Astrocyte (in vitro differentiated cells and primary cell): ENCODE measurements around the gene CERK. TPM values are rescaled to one million over a fixed set of nuclear protein-coding genes. Genes with fewer than 3 reads are reported as not detected.

Source experiments
- DNase-seq: peaks from one replicate; pipeline ENCODE4 v3.0.0-alpha.2; 2010; ENCODE audit warnings: low read depth
- FAIRE-seq: peaks from 2 replicates; lab custom pipeline; 2011; peaks lifted over from hg19 to GRCh38; lab: Jason Lieb, UNC
- H2AFZ ChIP-seq: 2 replicates; pipeline ENCODE4 v1.6.0; 2012; ENCODE audit warnings: low read depth, low read length, inconsistent platforms
- H3K27ac ChIP-seq: 2 replicates; pipeline ENCODE4 v1.5.1; 2011; ENCODE audit warnings: low read depth, low read length, inconsistent platforms
- H3K27me3 ChIP-seq: 2 replicates; pipeline ENCODE4 v1.6.0; 2011; ENCODE audit warnings: low read length, inconsistent platforms; ENCODE audit not compliant: insufficient read depth
- H3K36me3 ChIP-seq: 2 replicates; pipeline ENCODE4 v1.5.1; 2011; ENCODE audit warnings: low read length, inconsistent platforms; ENCODE audit not compliant: insufficient read depth
- H3K4me1 ChIP-seq: 2 replicates; pipeline ENCODE4 v1.5.1; 2011; ENCODE audit warnings: low read length, inconsistent platforms; ENCODE audit not compliant: insufficient read depth
- H3K4me2 ChIP-seq: 2 replicates; pipeline ENCODE4 v1.6.0; 2012; ENCODE audit warnings: low read length, inconsistent platforms
- H3K4me3 ChIP-seq: 2 replicates; pipeline ENCODE4 v1.5.1; 2011; ENCODE audit warnings: low read depth, mild to moderate bottlenecking, low read length, inconsistent platforms; ENCODE audit not compliant: insufficient read depth
- H3K79me2 ChIP-seq: 2 replicates; pipeline ENCODE4 v1.6.0; 2012; ENCODE audit warnings: mild to moderate bottlenecking, low read length, inconsistent platforms; ENCODE audit not compliant: insufficient read depth
- H3K9ac ChIP-seq: 2 replicates; pipeline ENCODE4 v1.6.0; 2012; ENCODE audit warnings: mild to moderate bottlenecking, low read length, inconsistent platforms
- H3K9me3 ChIP-seq: 2 replicates; pipeline ENCODE4 v1.5.1; 2012; ENCODE audit warnings: low read depth, mild to moderate bottlenecking, low read length, inconsistent platforms; ENCODE audit not compliant: insufficient read depth
- H4K20me1 ChIP-seq: 2 replicates; pipeline ENCODE4 v1.6.0; 2012; ENCODE audit warnings: low read length, inconsistent platforms; ENCODE audit not compliant: insufficient read depth
- H3K27ac Mint-ChIP-seq: one replicate; pipeline ENCODE4 v1.8.0; 2021; ENCODE audit warnings: mild to moderate bottlenecking, mixed read lengths; ENCODE audit not compliant: unreplicated experiment
- H3K27me3 Mint-ChIP-seq: one replicate; pipeline ENCODE4 v1.8.0; 2021; ENCODE audit warnings: low read depth, mixed read lengths; ENCODE audit not compliant: unreplicated experiment
- H3K36me3 Mint-ChIP-seq: one replicate; pipeline ENCODE4 v1.8.0; 2021; ENCODE audit warnings: low read depth, mixed read lengths; ENCODE audit not compliant: unreplicated experiment
- H3K4me1 Mint-ChIP-seq: one replicate; pipeline ENCODE4 v1.8.0; 2021; ENCODE audit warnings: low read depth, mixed read lengths; ENCODE audit not compliant: unreplicated experiment
- H3K4me3 Mint-ChIP-seq: one replicate; pipeline ENCODE4 v1.8.0; 2021; ENCODE audit warnings: mild to moderate bottlenecking, moderate library complexity, mixed read lengths; ENCODE audit not compliant: unreplicated experiment
- H3K9me3 Mint-ChIP-seq: one replicate; pipeline ENCODE4 v1.8.0; 2021; ENCODE audit warnings: mild to moderate bottlenecking, mixed read lengths; ENCODE audit not compliant: unreplicated experiment
- EZH2 ChIP-seq: IDR thresholded peaks from 2 replicates; pipeline ENCODE4 v1.6.1; 2012; ENCODE audit warnings: mild to moderate bottlenecking, low read length, inconsistent platforms; ENCODE audit not compliant: insufficient read depth
- total RNA-seq: library from RNA; stranded (reverse); gene quantifications from 2 replicates; pipeline ENCODE4 v1.2.1, GENCODE V29; 2021
- TF ChIP-seq, protein P1 (sequence below): IDR thresholded peaks from 2 replicates; pipeline ENCODE4 v1.5.1; 2011; ENCODE audit warnings: low read depth, mild to moderate bottlenecking, inconsistent platforms, low read length, moderate library complexity; ENCODE audit not compliant: insufficient read depth

CERK gene
- total RNA-seq, 1 donor from 2014 or later: 23.2 TPM

DNA sequence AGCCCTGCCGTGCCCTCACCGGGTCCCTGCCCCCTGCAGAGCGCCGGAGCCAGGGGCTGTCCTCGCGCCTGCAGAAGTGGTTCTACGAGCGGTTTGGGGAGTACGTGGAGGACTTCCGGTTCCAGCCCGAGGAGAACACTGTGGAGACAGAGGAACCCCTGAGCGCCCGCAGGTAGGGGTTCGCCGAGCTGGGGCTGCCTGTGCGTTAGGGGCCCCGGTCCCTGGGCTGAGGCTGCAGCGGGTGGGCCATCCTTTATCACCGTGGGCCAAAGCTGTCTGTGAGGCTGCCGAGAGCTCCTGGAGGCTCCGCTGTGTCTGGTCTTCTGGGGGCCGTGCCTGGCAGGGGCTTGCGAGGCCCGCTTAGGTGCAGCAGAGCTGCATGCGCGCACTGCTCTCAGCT lies 75.1 kb downstream of the CERK start:
- no peaks in the 10 kb centered on the region for H3K36me3 ChIP-seq
- Mint-ChIP-seq H3K4me3 (no peak overlapping the region), H3K36me3 (peaks cover 3% of the 10 kb centered on the region), H3K4me1 (peaks cover 2% of the 10 kb centered on the region), H3K9me3 (peaks cover 2% of the 10 kb centered on the region), H3K27me3 (peaks cover 3% of the 10 kb centered on the region), H3K27ac (no peak overlapping the region)
- no peak overlapping the region for H2AFZ ChIP-seq
- no peaks in the 10 kb centered on the region for H3K9me3 ChIP-seq
- H3K27ac ChIP-seq: no peak overlapping the region
- H3K27me3 ChIP-seq: no peaks in the 10 kb centered on the region
- H3K4me1 ChIP-seq: peaks cover 4% of the 10 kb centered on the region
- FAIRE-seq (no peak), DNase-seq (no peak)
- H3K4me2 ChIP-seq: no peak overlapping the region
- peaks cover 28% of the 10 kb centered on the region for H4K20me1 ChIP-seq
- H3K79me2 ChIP-seq: no peaks in the 10 kb centered on the region
- H3K4me3 ChIP-seq: no peak overlapping the region
- H3K9ac ChIP-seq: no peak overlapping the region
- TF ChIP-seq, protein P1, sequence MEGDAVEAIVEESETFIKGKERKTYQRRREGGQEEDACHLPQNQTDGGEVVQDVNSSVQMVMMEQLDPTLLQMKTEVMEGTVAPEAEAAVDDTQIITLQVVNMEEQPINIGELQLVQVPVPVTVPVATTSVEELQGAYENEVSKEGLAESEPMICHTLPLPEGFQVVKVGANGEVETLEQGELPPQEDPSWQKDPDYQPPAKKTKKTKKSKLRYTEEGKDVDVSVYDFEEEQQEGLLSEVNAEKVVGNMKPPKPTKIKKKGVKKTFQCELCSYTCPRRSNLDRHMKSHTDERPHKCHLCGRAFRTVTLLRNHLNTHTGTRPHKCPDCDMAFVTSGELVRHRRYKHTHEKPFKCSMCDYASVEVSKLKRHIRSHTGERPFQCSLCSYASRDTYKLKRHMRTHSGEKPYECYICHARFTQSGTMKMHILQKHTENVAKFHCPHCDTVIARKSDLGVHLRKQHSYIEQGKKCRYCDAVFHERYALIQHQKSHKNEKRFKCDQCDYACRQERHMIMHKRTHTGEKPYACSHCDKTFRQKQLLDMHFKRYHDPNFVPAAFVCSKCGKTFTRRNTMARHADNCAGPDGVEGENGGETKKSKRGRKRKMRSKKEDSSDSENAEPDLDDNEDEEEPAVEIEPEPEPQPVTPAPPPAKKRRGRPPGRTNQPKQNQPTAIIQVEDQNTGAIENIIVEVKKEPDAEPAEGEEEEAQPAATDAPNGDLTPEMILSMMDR: no peak
- TF ChIP-seq EZH2: no peak

DNA sequence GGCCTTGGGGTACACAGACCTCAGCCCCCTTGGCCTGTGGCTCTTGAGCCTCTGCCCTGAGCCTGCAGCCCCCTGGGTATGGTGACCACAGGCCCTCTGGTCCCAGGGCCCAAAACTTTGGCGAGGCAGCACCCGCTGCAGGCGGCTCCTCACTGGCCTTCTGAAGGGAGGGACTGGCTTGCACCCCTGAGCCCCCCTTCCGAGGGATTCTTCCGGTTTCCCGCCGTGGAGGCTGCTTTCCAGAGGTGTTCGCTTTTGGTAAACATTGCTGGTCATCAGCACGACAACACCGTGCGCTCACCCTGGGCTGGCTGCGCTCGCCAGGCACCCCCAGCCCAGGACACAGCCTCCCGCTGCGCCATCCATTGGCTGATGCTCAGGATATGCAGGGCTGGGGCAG lies 75.8 kb downstream of the CERK start:
- Mint-ChIP-seq H3K4me1 (peaks cover 2% of the 10 kb centered on the region), H3K9me3 (peaks cover 2% of the 10 kb centered on the region), H3K36me3 (peaks cover 3% of the 10 kb centered on the region), H3K4me3 (no peak overlapping the region), H3K27me3 (peaks cover 3% of the 10 kb centered on the region), H3K27ac (no peak overlapping the region)
- Histone ChIP-seq H4K20me1 (peaks cover 28% of the 10 kb centered on the region), H3K4me1 (peaks cover 4% of the 10 kb centered on the region), H3K4me2 (no peak overlapping the region), H3K9me3 (no peaks in the 10 kb centered on the region), H3K79me2 (no peaks in the 10 kb centered on the region), H2AFZ (no peak overlapping the region), H3K9ac (no peak overlapping the region), H3K27me3 (no peaks in the 10 kb centered on the region), H3K36me3 (no peaks in the 10 kb centered on the region), H3K4me3 (no peak overlapping the region), H3K27ac (no peak overlapping the region)
- FAIRE-seq (no peak), DNase-seq (no peak)
- TF ChIP-seq, protein P1: no peak
- no peak for TF ChIP-seq EZH2

DNA sequence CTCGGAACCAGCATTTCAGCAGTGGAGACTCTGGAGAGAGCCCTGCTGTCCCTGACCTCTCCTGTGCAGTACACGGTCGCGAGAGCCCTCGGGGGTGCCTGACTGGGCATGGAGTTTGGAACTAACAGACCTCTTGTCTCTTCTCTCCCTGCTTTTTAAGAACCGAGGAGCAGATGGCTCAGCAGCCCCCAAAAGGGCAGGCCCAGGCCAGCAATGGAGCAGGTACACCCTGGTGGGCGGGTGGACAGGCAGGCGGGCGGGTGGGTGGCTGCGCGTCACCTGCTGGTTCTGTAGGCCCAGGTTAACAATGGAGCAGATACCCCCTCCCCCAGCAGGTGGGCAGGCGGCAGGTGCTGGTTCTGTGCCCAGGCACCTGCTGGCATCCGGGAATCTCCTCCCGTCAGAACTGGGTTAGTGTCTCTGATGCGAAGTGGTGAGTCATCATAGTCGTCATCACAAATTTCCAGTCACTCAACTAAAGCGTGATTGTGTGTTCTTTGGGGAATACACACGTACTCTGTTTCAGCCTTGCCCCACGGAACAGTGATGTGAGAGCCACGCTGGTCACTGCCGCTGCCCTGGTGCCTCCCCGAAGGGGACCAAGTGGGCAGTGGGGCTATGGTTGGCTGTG lies 76.7 kb downstream of the CERK start:
- H3K9ac ChIP-seq: no peak overlapping the region
- Mint-ChIP-seq H3K4me3 (no peak overlapping the region), H3K27ac (no peak overlapping the region), H3K9me3 (peaks cover 2% of the 10 kb centered on the region), H3K4me1 (peaks cover 2% of the 10 kb centered on the region), H3K27me3 (peaks cover 3% of the 10 kb centered on the region), H3K36me3 (peaks cover 6% of the 10 kb centered on the region)
- no peak overlapping the region for H2AFZ ChIP-seq
- no peaks in the 10 kb centered on the region for H3K27me3 ChIP-seq
- DNase-seq (peak; percentile 56), FAIRE-seq (no peak)
- TF ChIP-seq, protein P1: no peak
- TF ChIP-seq EZH2: no peak
- no peak overlapping the region for H3K4me3 ChIP-seq
- no peaks in the 10 kb centered on the region for H3K79me2 ChIP-seq
- peaks cover 4% of the 10 kb centered on the region for H3K4me1 ChIP-seq
- no peak overlapping the region for H3K27ac ChIP-seq
- no peaks in the 10 kb centered on the region for H3K9me3 ChIP-seq
- H3K36me3 ChIP-seq: no peaks in the 10 kb centered on the region
- H3K4me2 ChIP-seq: no peak overlapping the region
- H4K20me1 ChIP-seq: peaks cover 36% of the 10 kb centered on the region
